A549 treated with CpdA at 1 μM for 4 hours (cell line): Measurements from ENCODE around the gene GALNT4. TPM values are rescaled to one million over a fixed set of nuclear protein-coding genes. Genes with fewer than 3 reads are reported as not detected.

Experiments used
- total RNA-seq: library from RNA; stranded (reverse); fragments of 200-300 nt; extraction: Qiagen RNA extraction; gene quantifications from 5 replicates; pipeline ENCODE4 v1.2.3, GENCODE V29; 2022; ENCODE audit warnings: low read depth

GALNT4 gene
- total RNA-seq, result 3.1 to 5.1 TPM (median 4.3 TPM) in 5 replicates

GRCh38 chr12:89524541-89525304 lies at the start of gene GALNT4:
Gene GALNT4 (minus strand): TSS chr12:89524796. CDS start chr12:89524549, 247 bp downstream.

GRCh38 chr12:89525824-89526770 lies 1.5 kb upstream of the GALNT4 start, which contains the start of gene POC1B:
Gene POC1B (minus strand): TSS chr12:89526047. CDS start chr12:89525895, 152 bp downstream.

Other genes with a start within 250 kb of the GALNT4 start
- gene DUSP6, start 172.3 kb downstream of the GALNT4 start, total RNA-seq, result 7.6 to 8.2 TPM (median 7.8 TPM) in 5 replicates
- gene POC1B, start 1.3 kb upstream of the GALNT4 start, total RNA-seq, result 9.6 to 12.6 TPM (median 12.0 TPM) in 5 replicates
- gene ATP2B1, start 184.0 kb upstream of the GALNT4 start, total RNA-seq, result 59.8 to 80.5 TPM (median 65.2 TPM) in 5 replicates